ENCODE results near the gene DXO. TPM values are rescaled to one million over a fixed set of nuclear protein-coding genes. Genes with fewer than 3 reads are reported as not detected.
A peak's percentile ranks its signal among the peaks of the same experiment; 100 is the strongest.

The DXO gene
- total and polyA plus RNA-seq, 2 of the 4 experiments (the other 2 are of a cell fraction) = 9.3 to 21.4 TPM

GRCh38 chr6:31945154-31945506 is 26.8 kb downstream of the DXO start:
- POLR2A ChIA-PET (ENCODE audit: unreplicated experiment) = interaction anchor here (0.9 kb wide), 1 partner anchor 46 kb away, joined by 3 read pairs; no protein-coding TSS in a partner anchor

More at GRCh38 chr6:31945154-31945506, 26.8 kb downstream of the DXO start:
- Histone ChIP-seq H3K18ac (ENCODE audit: low read depth, low read length) (peak overlapping the region; percentile 16; the same call in 1 of the 2 replicates), H3K9me1 (ENCODE audit: insufficient read depth, low read length) (peaks cover 9% of the 10 kb centered on the region), H2BK5ac (ENCODE audit: low read depth, low read length, poor library complexity, severe bottlenecking) (peak overlapping the region; percentile 33), H3K4ac (ENCODE audit: low read depth, low read length) (peak overlapping the region; percentile 89), H3K56ac (ENCODE audit: extremely low read depth, insufficient read depth, low read length) (no peak overlapping the region), H3K4me2 (ENCODE audit: low read depth, low read length) (peak overlapping the region; percentile 65; the same call in 1 of the 2 replicates), H3K27ac (ENCODE audit: insufficient read depth, low read length) (peak overlapping the region; percentile 56; the same call in 1 of the 2 replicates), H3K9ac (ENCODE audit: low read depth, low read length) (no peak overlapping the region), H3K4me1 (ENCODE audit: control insufficient read depth, insufficient read depth, low read length) (peaks cover 25% of the 10 kb centered on the region), H3K4me3 (ENCODE audit: insufficient read depth, low read depth, low read length) (no peak overlapping the region), H3K9me3 (ENCODE audit: control insufficient read depth, insufficient read depth, low read length) (no peaks in the 10 kb centered on the region), H2AK5ac (ENCODE audit: low read depth, low read length) (0 out of 2 replicates have a peak overlapping the region, but pooled peaks have one; percentile 14), H2BK20ac (ENCODE audit: low read depth, low read length) (no peak overlapping the region), H3K27me3 (ENCODE audit: control insufficient read depth, insufficient read depth, low read length) (no peaks in the 10 kb centered on the region), H3K36me3 (ENCODE audit: control insufficient read depth, insufficient read depth, low read length) (no peaks in the 10 kb centered on the region), H2AK9ac (replicated peaks; ENCODE audit: low read depth, low read length, poor library complexity) (peak overlapping the region; percentile 90), H2BK15ac (ENCODE audit: low read depth, low read length) (no peak overlapping the region), H3K23ac (ENCODE audit: low read depth, low read length) (no peak overlapping the region), H4K91ac (ENCODE audit: insufficient read depth, low read depth, low read length) (peak overlapping the region; percentile 31), H3K79me1 (ENCODE audit: low read depth in 1 of 2, low read length in 2 of 2) (no peaks in the 10 kb centered on the region), H4K5ac (ENCODE audit: low read depth, low read length) (peak overlapping the region; percentile 50), H4K20me1 (ENCODE audit: insufficient read depth, low read length) (no peaks in the 10 kb centered on the region), H2BK120ac (ENCODE audit: low read depth, low read length) (peak overlapping the region; percentile 63), H4K8ac (ENCODE audit: low read depth in 2 of 2, low read length in 2 of 2) (peak overlapping the region; percentile 67 to 81; a peak in 3 of 4 replicates), H3K14ac (replicated peaks; ENCODE audit: low read depth, low read length) (peak overlapping the region; percentile 57), H2AFZ (replicated peaks; ENCODE audit: low read length, poor library complexity) (peak overlapping the region; percentile 94)
- dilution Hi-C loops (cut with HindIII; ENCODE audit: low sequenced_read_pairs, unreplicated experiment) = no loop called here
- ATAC-seq (ENCODE audit: low read depth) (no peak), DNase-seq (no peak)
- TF ChIP-seq RFX5 (IDR thresholded peaks at IDR 0.05; ENCODE audit: low read depth, low read length) (no peak), NFE2L2 (IDR thresholded peaks at IDR 0.05; ENCODE audit: low read depth, low read length) (no peak), RAD21 (IDR thresholded peaks at IDR 0.05; ENCODE audit: low read length) (no peak), MAFK (IDR thresholded peaks at IDR 0.05; ENCODE audit: low read depth, low read length) (no peak), ELK1 (IDR thresholded peaks at IDR 0.05; ENCODE audit: borderline replicate concordance, low read depth, low read length) (no peak), CEBPB (IDR thresholded peaks at IDR 0.05; ENCODE audit: low read depth, low read length) (no peak), POLR2A (IDR thresholded peaks at IDR 0.05; ENCODE audit: low read depth, low read length) (no peak), CTCF (conservative IDR thresholded peaks at IDR 0.05; ENCODE audit: low read depth, low read length) (no peak), USF2 (IDR thresholded peaks at IDR 0.05; ENCODE audit: low read depth, low read length) (no peak), SMC3 (IDR thresholded peaks at IDR 0.05; ENCODE audit: low read depth, low read length) (no peak), BHLHE40 (IDR thresholded peaks at IDR 0.05; ENCODE audit: low read depth, low read length) (no peak), RCOR1 (IDR thresholded peaks at IDR 0.05; ENCODE audit: insufficient replicate concordance, low read length) (no peak), CHD1 (IDR thresholded peaks at IDR 0.05; ENCODE audit: low read depth, low read length) (no peak), FOS (IDR thresholded peaks at IDR 0.05; ENCODE audit: low read depth, low read length) (no peak), MXI1 (IDR thresholded peaks at IDR 0.05; ENCODE audit: borderline replicate concordance, low read depth, low read length) (no peak), MAZ (IDR thresholded peaks at IDR 0.05; ENCODE audit: borderline replicate concordance, low read depth, low read length) (no peak)
- 50% methylated on average over 1 of the region's 9 CpGs; no CpG with 5 or more reads in 1 of the 2 experiments for WGBS, 2 experiments (ENCODE audit: extremely low coverage in 2 of 2, insufficient read length in 1 of 2)
- intact Hi-C loops (cut with micrococcal nuclease) = no loop called here
- CTCF ChIA-PET = interaction anchor here (1.0 kb wide), 1 partner anchor 82 kb away, joined by 3 read pairs; the partner anchor contains the start of gene NEU1
- in situ Hi-C loops (cut with MboI; ENCODE audit: low sequenced_read_pairs) = loop anchor here (5.0 to 10.0 kb wide), 2 partner anchors 33 to 260 kb away; partner anchors contain the start of gene LY6G5C
- no TSS peak for BruUV-seq (replicated peaks)
